ENCODE measurements around the gene ZBED3.

DNA sequence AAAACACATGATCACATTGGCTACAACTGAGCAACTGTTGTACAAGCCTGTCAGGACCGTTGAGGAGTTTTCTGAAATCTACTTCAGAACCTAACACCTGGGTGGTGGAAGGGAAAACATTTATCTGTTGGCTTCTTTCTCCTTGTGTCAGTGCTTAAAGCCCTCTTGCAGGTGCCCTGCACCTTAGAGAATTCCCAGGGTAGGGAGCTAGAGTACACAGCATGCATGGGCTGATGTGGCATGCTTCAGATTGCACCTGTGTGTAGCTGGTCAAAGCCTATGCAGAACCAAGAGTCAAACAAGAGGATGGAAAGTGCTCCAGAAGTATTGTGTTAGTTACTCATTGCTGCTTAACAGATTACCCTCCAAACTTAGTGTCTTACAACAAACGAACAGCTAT, 33.6 kb upstream of the ZBED3 start:
- TF ChIP-seq, protein P1, sequence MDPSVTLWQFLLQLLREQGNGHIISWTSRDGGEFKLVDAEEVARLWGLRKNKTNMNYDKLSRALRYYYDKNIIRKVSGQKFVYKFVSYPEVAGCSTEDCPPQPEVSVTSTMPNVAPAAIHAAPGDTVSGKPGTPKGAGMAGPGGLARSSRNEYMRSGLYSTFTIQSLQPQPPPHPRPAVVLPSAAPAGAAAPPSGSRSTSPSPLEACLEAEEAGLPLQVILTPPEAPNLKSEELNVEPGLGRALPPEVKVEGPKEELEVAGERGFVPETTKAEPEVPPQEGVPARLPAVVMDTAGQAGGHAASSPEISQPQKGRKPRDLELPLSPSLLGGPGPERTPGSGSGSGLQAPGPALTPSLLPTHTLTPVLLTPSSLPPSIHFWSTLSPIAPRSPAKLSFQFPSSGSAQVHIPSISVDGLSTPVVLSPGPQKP (IDR thresholded peaks at IDR 0.05; ENCODE audit: borderline replicate concordance, low read depth, low read length) = no peak
- TF ChIP-seq POLR2A (IDR thresholded peaks at IDR 0.05; ENCODE audit: low read depth, low read length) = no peak
- no peak for TF ChIP-seq CTCF (conservative IDR thresholded peaks at IDR 0.05; ENCODE audit: low read depth, low read length)
- no peak for TF ChIP-seq RAD21 (IDR thresholded peaks at IDR 0.05; ENCODE audit: low read length)
